IMR-90 (cell line): Measurements from ENCODE around the gene OR5B2. TPM values are rescaled to one million over a fixed set of nuclear protein-coding genes. Genes with fewer than 3 reads are reported as not detected.

Experiments
- ATAC-seq: fragments of 200-7000 bp; cut with Tn5 transposase; 2 replicates; pipeline ENCODE4 v1.9.1; 2020; ENCODE audit warnings: low read depth, mild to moderate bottlenecking, moderate library complexity
- BruUV-seq: library from RNA; stranded (reverse); fragments of 400-500 nt; replicated peaks from 2 replicates; lab custom pipeline; 2021; lab: Mats Ljungman, UMichigan
- CTCF ChIA-PET: fragments of 300-600 bp; formaldehyde crosslinking; extraction: SDS; loops from one replicate; lab custom pipeline; 2021; ENCODE audit warnings: antibody characterized with exemption; lab: Yijun Ruan, JAX
- POLR2A ChIA-PET: fragments of 300-600 bp; sonication (Branson Sonifier 250); formaldehyde crosslinking; loops from one replicate; lab custom pipeline; 2022; ENCODE audit warnings: antibody characterized with exemption; ENCODE audit not compliant: unreplicated experiment; lab: Charles Lee
- DNase-seq: peaks from one replicate; pipeline ENCODE4 v3.0.0; 2013
- H2AFZ ChIP-seq: replicated peaks from 2 replicates; pipeline ENCODE3; 2013; ENCODE audit warnings: low read length, mild to moderate bottlenecking; ENCODE audit not compliant: poor library complexity
- H2AK5ac ChIP-seq: 2 replicates; pipeline ENCODE4 v1.6.1; 2013; ENCODE audit warnings: low read depth, low read length, inconsistent platforms
- H2AK9ac ChIP-seq: replicated peaks from 2 replicates; pipeline ENCODE3; 2013; ENCODE audit warnings: mild to moderate bottlenecking, low read depth, low read length, moderate library complexity; ENCODE audit not compliant: poor library complexity
- H2BK120ac ChIP-seq: 2 replicates; pipeline ENCODE4 v1.6.1; 2013; ENCODE audit warnings: low read depth, low read length, inconsistent platforms
- H2BK15ac ChIP-seq: 3 replicates; pipeline ENCODE4 v1.6.1; 2013; ENCODE audit warnings: low read depth, low read length, inconsistent platforms
- H2BK20ac ChIP-seq: 2 replicates; pipeline ENCODE4 v1.6.1; 2013; ENCODE audit warnings: low read depth, mild to moderate bottlenecking, inconsistent platforms, low read length, moderate library complexity
- H2BK5ac ChIP-seq: 2 replicates; pipeline ENCODE4 v1.6.1; 2013; ENCODE audit warnings: mild to moderate bottlenecking, low read depth, low read length, inconsistent platforms; ENCODE audit not compliant: poor library complexity, severe bottlenecking
- H3K14ac ChIP-seq: replicated peaks from 2 replicates; pipeline ENCODE4 v1.6.1; 2013; ENCODE audit warnings: low read depth, low read length, inconsistent platforms
- H3K18ac ChIP-seq: 2 replicates; pipeline ENCODE4 v1.6.1; 2013; ENCODE audit warnings: low read depth, low read length, control low read depth
- H3K23ac ChIP-seq: 2 replicates; pipeline ENCODE4 v1.6.1; 2013; ENCODE audit warnings: low read depth, low read length, inconsistent platforms
- H3K27ac ChIP-seq: 2 replicates; pipeline ENCODE4 v1.5.1; 2013; ENCODE audit warnings: mild to moderate bottlenecking, control low read depth, low read length; ENCODE audit not compliant: insufficient read depth
- H3K27me3 ChIP-seq: 2 replicates; pipeline ENCODE4 v1.6.1; 2013; ENCODE audit warnings: low read length; ENCODE audit not compliant: control insufficient read depth, insufficient read depth
- H3K36me3 ChIP-seq: 2 replicates; pipeline ENCODE4 v1.6.1; 2013; ENCODE audit warnings: low read length, mixed read lengths; ENCODE audit not compliant: control insufficient read depth, insufficient read depth
- H3K4ac ChIP-seq: 2 replicates; pipeline ENCODE4 v1.6.1; 2013; ENCODE audit warnings: low read depth, low read length, inconsistent platforms
- H3K4me1 ChIP-seq: 2 replicates; pipeline ENCODE4 v1.6.1; 2013; ENCODE audit warnings: low read length, mixed read lengths; ENCODE audit not compliant: control insufficient read depth, insufficient read depth
- H3K4me2 ChIP-seq: 2 replicates; pipeline ENCODE4 v1.6.1; 2013; ENCODE audit warnings: low read depth, mild to moderate bottlenecking, control low read depth, low read length, moderate library complexity
- H3K4me3 ChIP-seq: 2 replicates; pipeline ENCODE4 v1.5.1; 2013; ENCODE audit warnings: low read depth, mild to moderate bottlenecking, control low read depth, low read length, moderate library complexity; ENCODE audit not compliant: insufficient read depth
- H3K56ac ChIP-seq: 2 replicates; pipeline ENCODE4 v1.6.1; 2013; ENCODE audit warnings: low read length, inconsistent platforms; ENCODE audit not compliant: insufficient read depth; ENCODE audit errors: extremely low read depth
- H3K79me1 ChIP-seq, 2 experiments: 2 replicates each; pipeline ENCODE4 v1.6.1; 2013; ENCODE audit warnings: low read length in 2 of 2, inconsistent platforms in 1 of 2, low read depth in 1 of 2
- H3K9ac ChIP-seq: 2 replicates; pipeline ENCODE4 v1.6.1; 2013; ENCODE audit warnings: low read depth, low read length, control low read depth
- H3K9me1 ChIP-seq: 2 replicates; pipeline ENCODE4 v1.6.1; 2013; ENCODE audit warnings: low read length, inconsistent platforms; ENCODE audit not compliant: insufficient read depth
- H3K9me3 ChIP-seq: 2 replicates; pipeline ENCODE4 v1.6.1; 2013; ENCODE audit warnings: low read length; ENCODE audit not compliant: control insufficient read depth, insufficient read depth
- H4K20me1 ChIP-seq: 2 replicates; pipeline ENCODE4 v1.6.1; 2013; ENCODE audit warnings: low read length, inconsistent platforms; ENCODE audit not compliant: insufficient read depth
- H4K5ac ChIP-seq: 2 replicates; pipeline ENCODE4 v1.6.1; 2013; ENCODE audit warnings: mild to moderate bottlenecking, low read depth, low read length, control low read depth
- H4K8ac ChIP-seq, 2 experiments: 2 replicates each; pipeline ENCODE4 v1.6.1; 2013; ENCODE audit warnings: low read depth in 2 of 2, low read length in 2 of 2, control low read depth in 1 of 2, inconsistent platforms in 1 of 2
- H4K91ac ChIP-seq: 2 replicates; pipeline ENCODE4 v1.6.1; 2013; ENCODE audit warnings: low read depth, low read length, inconsistent platforms; ENCODE audit not compliant: insufficient read depth
- BHLHE40 ChIP-seq: fragments of 150-350 bp; IDR thresholded peaks from 2 replicates; pipeline ENCODE4 v1.6.1; 2016; ENCODE audit warnings: mild to moderate bottlenecking, low read depth, low read length
- CEBPB ChIP-seq: IDR thresholded peaks from 2 replicates; pipeline ENCODE4 v1.6.1; 2012; ENCODE audit warnings: low read depth, low read length, improper control_type of control experiment
- CHD1 ChIP-seq: IDR thresholded peaks from 2 replicates; pipeline ENCODE4 v1.6.1; 2012; ENCODE audit warnings: low read depth, low read length, improper control_type of control experiment
- FOS ChIP-seq: fragments of 150-350 bp; IDR thresholded peaks from 2 replicates; pipeline ENCODE4 v1.6.1; 2016; ENCODE audit warnings: low read depth, low read length
- MAFK ChIP-seq: IDR thresholded peaks from 2 replicates; pipeline ENCODE4 v1.6.1; 2012; ENCODE audit warnings: low read depth, low read length, improper control_type of control experiment
- MAZ ChIP-seq: IDR thresholded peaks from 2 replicates; pipeline ENCODE4 v1.6.1; 2012; ENCODE audit warnings: low read depth, mild to moderate bottlenecking, low read length, improper control_type of control experiment, moderate library complexity, borderline replicate concordance
- MXI1 ChIP-seq: IDR thresholded peaks from 2 replicates; pipeline ENCODE4 v1.6.1; 2012; ENCODE audit warnings: low read depth, mild to moderate bottlenecking, low read length, moderate library complexity, borderline replicate concordance
- NFE2L2 ChIP-seq: fragments of 150-350 bp; IDR thresholded peaks from 2 replicates; pipeline ENCODE4 v1.6.1; 2016; ENCODE audit warnings: low read depth, mild to moderate bottlenecking, low read length
- POLR2A ChIP-seq: IDR thresholded peaks from 2 replicates; pipeline ENCODE4 v1.6.1; 2012; ENCODE audit warnings: mild to moderate bottlenecking, low read depth, low read length
- RAD21 ChIP-seq: IDR thresholded peaks from 2 replicates; pipeline ENCODE4 v1.6.1; 2012; ENCODE audit warnings: low read length, improper control_type of control experiment
- RCOR1 ChIP-seq: IDR thresholded peaks from 2 replicates; pipeline ENCODE4 v1.6.1; 2012; ENCODE audit warnings: mild to moderate bottlenecking, low read length, improper control_type of control experiment; ENCODE audit not compliant: insufficient replicate concordance
- RFX5 ChIP-seq: IDR thresholded peaks from 2 replicates; pipeline ENCODE4 v1.8.0; 2012; ENCODE audit warnings: low read depth, mild to moderate bottlenecking, low read length, moderate library complexity
- SMC3 ChIP-seq: fragments of 150-350 bp; IDR thresholded peaks from 2 replicates; pipeline ENCODE4 v1.6.1; 2016; ENCODE audit warnings: low read depth, mild to moderate bottlenecking, antibody characterized with exemption, low read length, moderate library complexity
- WGBS, 2 experiments: methylation state at CpG; one replicate each; pipeline versions ENCODE4 v1.1.5 to v1.1.7; 2013; ENCODE audit warnings: missing lambda C conversion rate in 2 of 2; ENCODE audit not compliant: insufficient read length in 1 of 2; ENCODE audit errors: extremely low coverage in 2 of 2; 5-methylcytosine and 5-hydroxymethylcytosine counted together
- dilution Hi-C: fragments of 300-500 bp; cut with HindIII; formaldehyde crosslinking; loops from one replicate; pipeline ENCODE4 v1.14.3; 2018; ENCODE audit warnings: low sequenced_read_pairs; ENCODE audit not compliant: unreplicated experiment
- in situ Hi-C: fragments of 300-500 bp; cut with MboI; formaldehyde crosslinking; loops from 3 replicates; pipeline ENCODE4 v1.14.3; 2019; ENCODE audit warnings: low sequenced_read_pairs, inconsistent platforms, mixed read lengths
- intact Hi-C: fragments of 100-400 bp; cut with micrococcal nuclease; formaldehyde crosslinking; loops from 2 replicates; pipeline ENCODE4 v1.10.0; 2022
- polyA plus RNA-seq, 3 experiments: library from polyadenylated mRNA; depleted of rRNA; stranded (reverse); fragments of >200 nt; gene quantifications; 2 replicates each; pipeline ENCODE4 v1.2.3, GENCODE V29; 2012; ENCODE audit warnings: low replicate concordance in 1 of 3
- total RNA-seq: library from RNA; depleted of rRNA; stranded (reverse); fragments of >200 nt; gene quantifications from 2 replicates; pipeline ENCODE4 v1.2.3, GENCODE V29; 2012
- TF ChIP-seq, protein P1 (sequence below): conservative IDR thresholded peaks from 2 replicates; pipeline ENCODE4 v1.5.1; 2012; ENCODE audit warnings: mild to moderate bottlenecking, low read depth, low read length, improper control_type of control experiment
- TF ChIP-seq, protein P2 (sequence below): fragments of 150-350 bp; IDR thresholded peaks from 2 replicates; pipeline ENCODE4 v1.6.1; 2017; ENCODE audit warnings: mild to moderate bottlenecking, antibody characterized with exemption, low read length, low read depth
- TF ChIP-seq, protein P3 (sequence below): fragments of 150-350 bp; IDR thresholded peaks from 2 replicates; pipeline ENCODE4 v1.6.1; 2016; ENCODE audit warnings: low read depth, mild to moderate bottlenecking, low read length, moderate library complexity, borderline replicate concordance

OR5B2 gene
- total and polyA plus RNA-seq, 2 of the 4 experiments (the other 2 are of a cell fraction) = not detected

DNA sequence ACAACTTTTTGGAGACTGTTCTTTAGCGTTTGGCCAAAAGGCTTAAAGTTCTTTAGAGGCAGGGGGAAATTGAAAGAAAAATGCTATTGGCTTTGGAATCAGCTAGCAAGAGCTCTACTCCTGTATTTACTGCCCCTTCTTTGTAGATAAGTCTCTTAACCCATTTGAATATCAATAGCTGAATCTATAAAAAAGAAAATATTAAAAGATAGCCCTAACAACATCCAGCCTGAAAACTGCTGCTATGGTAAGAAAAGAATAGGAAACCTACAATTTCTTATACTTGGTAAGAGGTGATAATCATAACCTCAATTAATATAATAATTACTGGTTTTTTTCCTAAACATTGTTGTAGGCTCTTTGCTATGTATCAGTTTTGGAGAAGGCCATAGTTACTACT lies 14.2 kb upstream of the OR5B2 start, which contains the start of gene OR5B12:
Gene OR5B12 (minus strand): TSS at position 101 of the 400 bp plus-strand sequence. CDS start 2,085 bp downstream, outside the sequence.
- Histone ChIP-seq H2AFZ (no peak within 1 kb of the TSS), H3K9me1 (no peaks in the 10 kb centered on the region), H2BK120ac (no peak within 1 kb of the TSS), H3K56ac (no peak within 1 kb of the TSS), H3K4me2 (no peak within 1 kb of the TSS), H2BK20ac (no peak within 1 kb of the TSS), H4K91ac (no peak within 1 kb of the TSS), H3K14ac (no peak within 1 kb of the TSS), H3K23ac (no peak within 1 kb of the TSS), H3K4ac (no peak within 1 kb of the TSS), H2AK5ac (no peak within 1 kb of the TSS), H3K9me3 (peaks cover 16% of the 10 kb centered on the region), H3K36me3 (no peaks in the 10 kb centered on the region), H3K27ac (no peak within 1 kb of the TSS), H2BK5ac (no peak within 1 kb of the TSS), H3K9ac (no peak within 1 kb of the TSS), H3K79me1 (no peaks in the 10 kb centered on the region), H2BK15ac (no peak within 1 kb of the TSS), H2AK9ac (no peak within 1 kb of the TSS), H3K18ac (no peak within 1 kb of the TSS), H4K20me1 (no peaks in the 10 kb centered on the region), H3K4me3 (no peak within 1 kb of the TSS), H4K5ac (no peak within 1 kb of the TSS), H3K4me1 (peaks cover 2% of the 10 kb centered on the region; the same call in 1 of the 2 replicates), H3K27me3 (no peaks in the 10 kb centered on the region), H4K8ac (no peak within 1 kb of the TSS)
- ChIA-PET POLR2A (no interaction called here), CTCF (no interaction called here)
- no CpG with 5 or more reads among the region's 1 CpG for WGBS, 2 experiments
- dilution Hi-C loops (no loop called here), intact Hi-C loops (no loop called here), in situ Hi-C loops (no loop called here)
- DNase-seq (no peak), ATAC-seq (no peak)
- no TSS peak for BruUV-seq
- TF ChIP-seq POLR2A (no peak), SMC3 (no peak), RAD21 (no peak), FOS (no peak), BHLHE40 (no peak), MAZ (no peak), CEBPB (no peak), MAFK (no peak), RCOR1 (no peak), MXI1 (no peak), RFX5 (no peak), CHD1 (no peak), NFE2L2 (no peak)
- TF ChIP-seq, protein P1, sequence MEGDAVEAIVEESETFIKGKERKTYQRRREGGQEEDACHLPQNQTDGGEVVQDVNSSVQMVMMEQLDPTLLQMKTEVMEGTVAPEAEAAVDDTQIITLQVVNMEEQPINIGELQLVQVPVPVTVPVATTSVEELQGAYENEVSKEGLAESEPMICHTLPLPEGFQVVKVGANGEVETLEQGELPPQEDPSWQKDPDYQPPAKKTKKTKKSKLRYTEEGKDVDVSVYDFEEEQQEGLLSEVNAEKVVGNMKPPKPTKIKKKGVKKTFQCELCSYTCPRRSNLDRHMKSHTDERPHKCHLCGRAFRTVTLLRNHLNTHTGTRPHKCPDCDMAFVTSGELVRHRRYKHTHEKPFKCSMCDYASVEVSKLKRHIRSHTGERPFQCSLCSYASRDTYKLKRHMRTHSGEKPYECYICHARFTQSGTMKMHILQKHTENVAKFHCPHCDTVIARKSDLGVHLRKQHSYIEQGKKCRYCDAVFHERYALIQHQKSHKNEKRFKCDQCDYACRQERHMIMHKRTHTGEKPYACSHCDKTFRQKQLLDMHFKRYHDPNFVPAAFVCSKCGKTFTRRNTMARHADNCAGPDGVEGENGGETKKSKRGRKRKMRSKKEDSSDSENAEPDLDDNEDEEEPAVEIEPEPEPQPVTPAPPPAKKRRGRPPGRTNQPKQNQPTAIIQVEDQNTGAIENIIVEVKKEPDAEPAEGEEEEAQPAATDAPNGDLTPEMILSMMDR = no peak
- TF ChIP-seq, protein P2, sequence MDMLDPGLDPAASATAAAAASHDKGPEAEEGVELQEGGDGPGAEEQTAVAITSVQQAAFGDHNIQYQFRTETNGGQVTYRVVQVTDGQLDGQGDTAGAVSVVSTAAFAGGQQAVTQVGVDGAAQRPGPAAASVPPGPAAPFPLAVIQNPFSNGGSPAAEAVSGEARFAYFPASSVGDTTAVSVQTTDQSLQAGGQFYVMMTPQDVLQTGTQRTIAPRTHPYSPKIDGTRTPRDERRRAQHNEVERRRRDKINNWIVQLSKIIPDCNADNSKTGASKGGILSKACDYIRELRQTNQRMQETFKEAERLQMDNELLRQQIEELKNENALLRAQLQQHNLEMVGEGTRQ = no peak
- TF ChIP-seq, protein P3, sequence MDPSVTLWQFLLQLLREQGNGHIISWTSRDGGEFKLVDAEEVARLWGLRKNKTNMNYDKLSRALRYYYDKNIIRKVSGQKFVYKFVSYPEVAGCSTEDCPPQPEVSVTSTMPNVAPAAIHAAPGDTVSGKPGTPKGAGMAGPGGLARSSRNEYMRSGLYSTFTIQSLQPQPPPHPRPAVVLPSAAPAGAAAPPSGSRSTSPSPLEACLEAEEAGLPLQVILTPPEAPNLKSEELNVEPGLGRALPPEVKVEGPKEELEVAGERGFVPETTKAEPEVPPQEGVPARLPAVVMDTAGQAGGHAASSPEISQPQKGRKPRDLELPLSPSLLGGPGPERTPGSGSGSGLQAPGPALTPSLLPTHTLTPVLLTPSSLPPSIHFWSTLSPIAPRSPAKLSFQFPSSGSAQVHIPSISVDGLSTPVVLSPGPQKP = no peak
